ENCODE data around the gene PIGK. TPM values are rescaled to one million over a fixed set of nuclear protein-coding genes. Genes with fewer than 3 reads are reported as not detected.

Gene PIGK
- total RNA-seq, 1 donor from 2014 or later = 28.6 TPM

GRCh38 chr1:77263708-77264107, 44.5 kb upstream of the PIGK start:
- Mint-ChIP-seq H3K27me3 (ENCODE audit: low read depth, unreplicated experiment) (peaks cover 1% of the 10 kb centered on the region), H3K9me3 (ENCODE audit: unreplicated experiment) (no peaks in the 10 kb centered on the region), H3K4me3 (ENCODE audit: unreplicated experiment) (no peak overlapping the region), H3K36me3 (ENCODE audit: low read depth, unreplicated experiment) (no peaks in the 10 kb centered on the region), H3K27ac (ENCODE audit: unreplicated experiment) (no peak overlapping the region), H3K4me1 (ENCODE audit: low read depth, unreplicated experiment) (no peaks in the 10 kb centered on the region)
- Histone ChIP-seq H3K27ac (ENCODE audit: low read depth, low read length) (no peak overlapping the region), H3K4me1 (ENCODE audit: insufficient read depth, low read length) (no peaks in the 10 kb centered on the region), H3K9me3 (ENCODE audit: insufficient read depth, low read depth, low read length) (no peaks in the 10 kb centered on the region), H3K4me3 (ENCODE audit: insufficient read depth, low read depth, low read length) (no peak overlapping the region), H3K27me3 (ENCODE audit: insufficient read depth, low read length) (no peaks in the 10 kb centered on the region), H2AFZ (ENCODE audit: low read depth, low read length) (no peak overlapping the region), H4K20me1 (ENCODE audit: insufficient read depth, low read length) (no peaks in the 10 kb centered on the region), H3K79me2 (ENCODE audit: insufficient read depth, low read length) (no peaks in the 10 kb centered on the region), H3K9ac (ENCODE audit: low read length) (no peak overlapping the region), H3K4me2 (ENCODE audit: low read length) (no peak overlapping the region), H3K36me3 (ENCODE audit: insufficient read depth, low read length) (no peaks in the 10 kb centered on the region)
- TF ChIP-seq EZH2 (IDR thresholded peaks at IDR 0.05; ENCODE audit: insufficient read depth, low read length) = no peak
- TF ChIP-seq, protein P1, sequence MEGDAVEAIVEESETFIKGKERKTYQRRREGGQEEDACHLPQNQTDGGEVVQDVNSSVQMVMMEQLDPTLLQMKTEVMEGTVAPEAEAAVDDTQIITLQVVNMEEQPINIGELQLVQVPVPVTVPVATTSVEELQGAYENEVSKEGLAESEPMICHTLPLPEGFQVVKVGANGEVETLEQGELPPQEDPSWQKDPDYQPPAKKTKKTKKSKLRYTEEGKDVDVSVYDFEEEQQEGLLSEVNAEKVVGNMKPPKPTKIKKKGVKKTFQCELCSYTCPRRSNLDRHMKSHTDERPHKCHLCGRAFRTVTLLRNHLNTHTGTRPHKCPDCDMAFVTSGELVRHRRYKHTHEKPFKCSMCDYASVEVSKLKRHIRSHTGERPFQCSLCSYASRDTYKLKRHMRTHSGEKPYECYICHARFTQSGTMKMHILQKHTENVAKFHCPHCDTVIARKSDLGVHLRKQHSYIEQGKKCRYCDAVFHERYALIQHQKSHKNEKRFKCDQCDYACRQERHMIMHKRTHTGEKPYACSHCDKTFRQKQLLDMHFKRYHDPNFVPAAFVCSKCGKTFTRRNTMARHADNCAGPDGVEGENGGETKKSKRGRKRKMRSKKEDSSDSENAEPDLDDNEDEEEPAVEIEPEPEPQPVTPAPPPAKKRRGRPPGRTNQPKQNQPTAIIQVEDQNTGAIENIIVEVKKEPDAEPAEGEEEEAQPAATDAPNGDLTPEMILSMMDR (IDR thresholded peaks at IDR 0.05; ENCODE audit: insufficient read depth, low read depth, low read length) = no peak
- DNase-seq (ENCODE audit: low read depth) (no peak), FAIRE-seq (no peak)

GRCh38 chr1:77253211-77253610, 34.0 kb upstream of the PIGK start:
- Mint-ChIP-seq H3K27me3 (ENCODE audit: low read depth, unreplicated experiment) (no peaks in the 10 kb centered on the region), H3K4me3 (ENCODE audit: unreplicated experiment) (no peak overlapping the region), H3K4me1 (ENCODE audit: low read depth, unreplicated experiment) (no peaks in the 10 kb centered on the region), H3K9me3 (ENCODE audit: unreplicated experiment) (peaks cover 16% of the 10 kb centered on the region), H3K36me3 (ENCODE audit: low read depth, unreplicated experiment) (peaks cover 3% of the 10 kb centered on the region), H3K27ac (ENCODE audit: unreplicated experiment) (no peak overlapping the region)
- Histone ChIP-seq H3K4me3 (ENCODE audit: insufficient read depth, low read depth, low read length) (no peak overlapping the region), H3K79me2 (ENCODE audit: insufficient read depth, low read length) (no peaks in the 10 kb centered on the region), H3K27me3 (ENCODE audit: insufficient read depth, low read length) (no peaks in the 10 kb centered on the region), H3K36me3 (ENCODE audit: insufficient read depth, low read length) (no peaks in the 10 kb centered on the region), H3K4me2 (ENCODE audit: low read length) (no peak overlapping the region), H2AFZ (ENCODE audit: low read depth, low read length) (no peak overlapping the region), H3K27ac (ENCODE audit: low read depth, low read length) (no peak overlapping the region), H4K20me1 (ENCODE audit: insufficient read depth, low read length) (no peaks in the 10 kb centered on the region), H3K9ac (ENCODE audit: low read length) (no peak overlapping the region), H3K4me1 (ENCODE audit: insufficient read depth, low read length) (no peaks in the 10 kb centered on the region), H3K9me3 (ENCODE audit: insufficient read depth, low read depth, low read length) (peaks cover 3% of the 10 kb centered on the region)
- DNase-seq (ENCODE audit: low read depth) (no peak), FAIRE-seq (no peak)
- no peak for TF ChIP-seq EZH2 (IDR thresholded peaks at IDR 0.05; ENCODE audit: insufficient read depth, low read length)
- TF ChIP-seq, protein P1 (IDR thresholded peaks at IDR 0.05; ENCODE audit: insufficient read depth, low read depth, low read length) = no peak

DNA sequence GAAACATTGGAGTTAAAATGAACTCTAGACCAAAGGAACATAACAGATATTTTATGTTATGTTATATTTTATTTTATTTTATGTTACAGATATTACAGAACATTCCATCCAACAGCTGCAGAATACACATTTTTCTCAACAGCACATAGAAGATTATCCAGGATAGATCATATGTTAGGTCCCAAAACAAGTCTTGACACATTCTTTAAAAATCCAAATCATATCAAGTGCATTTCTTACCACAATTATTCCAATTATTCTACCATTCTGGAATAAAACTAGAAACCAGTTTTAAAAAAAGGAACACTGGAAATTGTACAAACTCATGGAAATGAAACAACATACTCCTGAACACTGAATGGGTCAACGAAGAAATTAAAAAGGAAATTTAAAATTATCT, 30.9 kb upstream of the PIGK start:
- Histone ChIP-seq H3K27ac (ENCODE audit: low read depth, low read length) (no peak overlapping the region), H3K36me3 (ENCODE audit: insufficient read depth, low read length) (no peaks in the 10 kb centered on the region), H3K9ac (ENCODE audit: low read length) (no peak overlapping the region), H3K79me2 (ENCODE audit: insufficient read depth, low read length) (no peaks in the 10 kb centered on the region), H2AFZ (ENCODE audit: low read depth, low read length) (no peak overlapping the region), H3K4me1 (ENCODE audit: insufficient read depth, low read length) (no peaks in the 10 kb centered on the region), H4K20me1 (ENCODE audit: insufficient read depth, low read length) (no peaks in the 10 kb centered on the region), H3K4me3 (ENCODE audit: insufficient read depth, low read depth, low read length) (no peak overlapping the region), H3K4me2 (ENCODE audit: low read length) (no peak overlapping the region), H3K27me3 (ENCODE audit: insufficient read depth, low read length) (no peaks in the 10 kb centered on the region), H3K9me3 (ENCODE audit: insufficient read depth, low read depth, low read length) (peaks cover 3% of the 10 kb centered on the region)
- no peak for TF ChIP-seq EZH2 (IDR thresholded peaks at IDR 0.05; ENCODE audit: insufficient read depth, low read length)
- TF ChIP-seq, protein P1 (IDR thresholded peaks at IDR 0.05; ENCODE audit: insufficient read depth, low read depth, low read length) = no peak
- no peak for FAIRE-seq
- Mint-ChIP-seq H3K4me1 (ENCODE audit: low read depth, unreplicated experiment) (no peaks in the 10 kb centered on the region), H3K9me3 (ENCODE audit: unreplicated experiment) (peaks cover 12% of the 10 kb centered on the region), H3K4me3 (ENCODE audit: unreplicated experiment) (no peak overlapping the region), H3K27ac (ENCODE audit: unreplicated experiment) (no peak overlapping the region), H3K27me3 (ENCODE audit: low read depth, unreplicated experiment) (no peaks in the 10 kb centered on the region), H3K36me3 (ENCODE audit: low read depth, unreplicated experiment) (peaks cover 3% of the 10 kb centered on the region)
- DNase-seq (ENCODE audit: low read depth) = no peak
